Measurements from ENCODE around the gene SLC7A7. TPM values are rescaled to one million over a fixed set of nuclear protein-coding genes. Genes with fewer than 3 reads are reported as not detected.

Gene SLC7A7
- total and polyA plus RNA-seq, 2 of the 13 experiments (the other 11 are each of a cell fraction or from before 2014, with no cell fraction given) = 0.13 to 0.63 TPM

GRCh38 chr14:22752422-22752821 is 62.8 kb downstream of the SLC7A7 start (continued):
- no peak for TF ChIP-seq POGZ (CRISPR knock-in tag; IDR thresholded peaks at IDR 0.05)
- no peak for TF ChIP-seq REL (CRISPR knock-in tag; conservative IDR thresholded peaks at IDR 0.05)
- no peak for TF ChIP-seq KLF15 (CRISPR knock-in tag; IDR thresholded peaks at IDR 0.05; ENCODE audit: borderline replicate concordance)
- no peak for TF ChIP-seq ZNF768 (CRISPR knock-in tag; IDR thresholded peaks at IDR 0.05)
- no peak for TF ChIP-seq NKX3-1 (CRISPR knock-in tag; IDR thresholded peaks at IDR 0.05)
- no peak for TF ChIP-seq RERE (CRISPR knock-in tag; IDR thresholded peaks at IDR 0.05; ENCODE audit: low read depth)
- no peak for TF ChIP-seq NFRKB (IDR thresholded peaks at IDR 0.05)
- no peak for TF ChIP-seq ELK4 (CRISPR knock-in tag; IDR thresholded peaks at IDR 0.05; ENCODE audit: borderline replicate concordance)
- no peak for TF ChIP-seq MLLT10 (CRISPR knock-in tag; IDR thresholded peaks at IDR 0.05)
- TF ChIP-seq ZBTB43 (CRISPR knock-in tag; conservative IDR thresholded peaks at IDR 0.05) = no peak
- no peak for TF ChIP-seq E2F2 (CRISPR knock-in tag; IDR thresholded peaks at IDR 0.05; ENCODE audit: borderline replicate concordance)
- no peak for TF ChIP-seq ZSCAN31 (CRISPR knock-in tag; IDR thresholded peaks at IDR 0.05; ENCODE audit: low read depth)
- TF ChIP-seq RELA (CRISPR knock-in tag; IDR thresholded peaks at IDR 0.05) = no peak
- 0 out of 2 replicates have a peak, but pooled peaks have one; percentile 14 for TF ChIP-seq CEBPG (CRISPR knock-in tag; IDR thresholded peaks at IDR 0.05)
- TF ChIP-seq ZNF7 (CRISPR knock-in tag; IDR thresholded peaks at IDR 0.05) = no peak
- TF ChIP-seq ZXDC (CRISPR knock-in tag; IDR thresholded peaks at IDR 0.05) = no peak
- no peak for TF ChIP-seq GATA4 (IDR thresholded peaks at IDR 0.05; ENCODE audit: borderline replicate concordance, low read depth)
- no peak for TF ChIP-seq MTA3 (CRISPR knock-in tag; IDR thresholded peaks at IDR 0.05)
- no peak for TF ChIP-seq ETV6 (CRISPR knock-in tag; conservative IDR thresholded peaks at IDR 0.05)
- no peak for TF ChIP-seq ZNF598 (CRISPR knock-in tag; IDR thresholded peaks at IDR 0.05; ENCODE audit: borderline replicate concordance)
- no peak for TF ChIP-seq ZNF772 (CRISPR knock-in tag; IDR thresholded peaks at IDR 0.05)

Data from HepG2 (cell line).